Liver (tissue), 3 donors: ENCODE data around the gene KATNAL1.

Experiments
- EGR1 ChIP-seq, 2 donors: IDR thresholded peaks; 2 replicates each; pipeline ENCODE4 v1.6.1; 2016 to 2018; ENCODE audit warnings: antibody characterized with exemption in 2 of 2, low read depth in 2 of 2
- FOXA1 ChIP-seq: IDR thresholded peaks from 2 replicates; pipeline ENCODE4 v1.6.1; 2016; ENCODE audit warnings: antibody characterized with exemption
- FOXA2 ChIP-seq: IDR thresholded peaks from 2 replicates; pipeline ENCODE4 v1.6.1; 2016; ENCODE audit warnings: antibody characterized with exemption
- GABPA ChIP-seq, 2 donors: IDR thresholded peaks in 1 of 2; conservative IDR thresholded peaks in 1 of 2; 2 replicates each; pipeline ENCODE4 v1.6.1; 2016; ENCODE audit warnings: antibody characterized with exemption in 2 of 2, mild to moderate bottlenecking in 1 of 2, moderate library complexity in 1 of 2
- HNF4A ChIP-seq, 2 donors: conservative IDR thresholded peaks; 2 replicates each; pipeline ENCODE4 v1.6.1; 2016; ENCODE audit warnings: antibody characterized with exemption in 2 of 2, mild to moderate bottlenecking in 2 of 2
- JUND ChIP-seq, 2 donors: IDR thresholded peaks; 2 replicates each; pipeline ENCODE4 v1.6.1; 2016; ENCODE audit warnings: antibody characterized with exemption in 2 of 2
- RAD21 ChIP-seq, 2 donors: IDR thresholded peaks; 2 replicates each; pipeline ENCODE4 v1.6.1; 2016; ENCODE audit warnings: antibody characterized with exemption in 2 of 2, mild to moderate bottlenecking in 2 of 2
- REST ChIP-seq: IDR thresholded peaks from 2 replicates; pipeline ENCODE4 v1.6.1; 2016; ENCODE audit warnings: antibody characterized with exemption, mild to moderate bottlenecking
- TAF1 ChIP-seq: conservative IDR thresholded peaks from 2 replicates; pipeline ENCODE4 v1.6.1; 2016; ENCODE audit warnings: antibody characterized with exemption, mild to moderate bottlenecking
- TF ChIP-seq, protein P1 (sequence below): fragments of 150-350 bp; IDR thresholded peaks from 2 replicates; pipeline ENCODE4 v1.5.1; 2017; ENCODE audit warnings: improper control_type of control experiment, low read depth, low read length; ENCODE audit not compliant: missing input control
- TF ChIP-seq, protein P2 (sequence below): IDR thresholded peaks from 2 replicates; pipeline ENCODE4 v1.6.1; 2016; ENCODE audit warnings: antibody characterized with exemption
- TF ChIP-seq, protein P3 (sequence below): IDR thresholded peaks from 2 replicates; pipeline ENCODE4 v1.6.1; 2016; ENCODE audit warnings: antibody characterized with exemption
- donor health status: healthy.
- donor health status: healthy.

DNA sequence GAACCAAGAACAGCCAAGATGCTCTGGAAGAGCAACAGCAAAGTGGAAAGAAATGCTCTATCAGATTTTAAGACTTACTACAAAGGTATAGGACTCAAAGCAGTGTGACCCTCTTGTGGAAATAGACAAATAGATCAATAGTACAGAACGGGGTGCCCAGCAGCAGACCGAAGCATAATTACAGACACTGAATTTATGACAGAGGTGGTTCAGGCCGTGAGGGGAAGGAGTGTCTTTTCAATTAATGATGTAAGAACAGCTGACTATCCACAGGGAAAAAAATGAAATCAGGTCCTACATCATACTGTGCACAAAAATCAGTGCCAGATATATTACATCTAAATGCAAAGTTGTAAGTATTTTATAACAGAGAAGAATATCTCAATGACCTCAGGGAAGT lies 95.6 kb downstream of the KATNAL1 start:
- TF ChIP-seq, protein P1, sequence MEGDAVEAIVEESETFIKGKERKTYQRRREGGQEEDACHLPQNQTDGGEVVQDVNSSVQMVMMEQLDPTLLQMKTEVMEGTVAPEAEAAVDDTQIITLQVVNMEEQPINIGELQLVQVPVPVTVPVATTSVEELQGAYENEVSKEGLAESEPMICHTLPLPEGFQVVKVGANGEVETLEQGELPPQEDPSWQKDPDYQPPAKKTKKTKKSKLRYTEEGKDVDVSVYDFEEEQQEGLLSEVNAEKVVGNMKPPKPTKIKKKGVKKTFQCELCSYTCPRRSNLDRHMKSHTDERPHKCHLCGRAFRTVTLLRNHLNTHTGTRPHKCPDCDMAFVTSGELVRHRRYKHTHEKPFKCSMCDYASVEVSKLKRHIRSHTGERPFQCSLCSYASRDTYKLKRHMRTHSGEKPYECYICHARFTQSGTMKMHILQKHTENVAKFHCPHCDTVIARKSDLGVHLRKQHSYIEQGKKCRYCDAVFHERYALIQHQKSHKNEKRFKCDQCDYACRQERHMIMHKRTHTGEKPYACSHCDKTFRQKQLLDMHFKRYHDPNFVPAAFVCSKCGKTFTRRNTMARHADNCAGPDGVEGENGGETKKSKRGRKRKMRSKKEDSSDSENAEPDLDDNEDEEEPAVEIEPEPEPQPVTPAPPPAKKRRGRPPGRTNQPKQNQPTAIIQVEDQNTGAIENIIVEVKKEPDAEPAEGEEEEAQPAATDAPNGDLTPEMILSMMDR: no peak
- TF ChIP-seq REST: no peak
- TF ChIP-seq RAD21 (IDR thresholded peaks at IDR 0.05): no peak
- no peak for TF ChIP-seq HNF4A (conservative IDR thresholded peaks at IDR 0.05)
- TF ChIP-seq, protein P2, sequence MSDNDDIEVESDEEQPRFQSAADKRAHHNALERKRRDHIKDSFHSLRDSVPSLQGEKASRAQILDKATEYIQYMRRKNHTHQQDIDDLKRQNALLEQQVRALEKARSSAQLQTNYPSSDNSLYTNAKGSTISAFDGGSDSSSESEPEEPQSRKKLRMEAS: no peak
- no peak for TF ChIP-seq GABPA (IDR thresholded peaks at IDR 0.05 in 1 of 2, conservative IDR thresholded peaks at IDR 0.05 in 1 of 2)
- TF ChIP-seq JUND (IDR thresholded peaks at IDR 0.05): no peak
- TF ChIP-seq FOXA1: no peak
- no peak for TF ChIP-seq FOXA2
- TF ChIP-seq EGR1 (IDR thresholded peaks at IDR 0.05; ENCODE audit: low read depth in 2 of 2): no peak
- TF ChIP-seq TAF1: no peak
- TF ChIP-seq, protein P3, sequence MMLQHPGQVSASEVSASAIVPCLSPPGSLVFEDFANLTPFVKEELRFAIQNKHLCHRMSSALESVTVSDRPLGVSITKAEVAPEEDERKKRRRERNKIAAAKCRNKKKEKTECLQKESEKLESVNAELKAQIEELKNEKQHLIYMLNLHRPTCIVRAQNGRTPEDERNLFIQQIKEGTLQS: no peak
